ENCODE measurements around the gene RAB7A. TPM values are rescaled to one million over a fixed set of nuclear protein-coding genes. Genes with fewer than 3 reads are reported as not detected.
A peak's percentile ranks its signal among the peaks of the same experiment; 100 is the strongest.

Gene RAB7A
- total RNA-seq, 1 donor from 2014 or later, result 51.2 TPM

- Mint-ChIP-seq H3K4me1 (peaks cover 11% of the 10 kb centered on the region), H3K27ac (no peak overlapping the region), H3K9me3 (peaks cover 15% of the 10 kb centered on the region), H3K36me3 (peaks cover 46% of the 10 kb centered on the region), H3K4me3 (no peak overlapping the region), H3K27me3 (ENCODE audit: insufficient read depth, low read depth) (no peaks in the 10 kb centered on the region)
- H3K27ac ChIP-seq, result no peak overlapping the region
- peaks cover 7% of the 10 kb centered on the region for H3K4me1 ChIP-seq
- H3K9ac ChIP-seq, result no peak overlapping the region
- no peak overlapping the region for H2AFZ ChIP-seq (replicated peaks)
- no peaks in the 10 kb centered on the region for H3F3A ChIP-seq (ENCODE audit: low read depth)
- TF ChIP-seq EZH2 (IDR thresholded peaks at IDR 0.05) (no peak), EZH2phosphoT487 (IDR thresholded peaks at IDR 0.05) (no peak)
- TF ChIP-seq, protein P1, sequence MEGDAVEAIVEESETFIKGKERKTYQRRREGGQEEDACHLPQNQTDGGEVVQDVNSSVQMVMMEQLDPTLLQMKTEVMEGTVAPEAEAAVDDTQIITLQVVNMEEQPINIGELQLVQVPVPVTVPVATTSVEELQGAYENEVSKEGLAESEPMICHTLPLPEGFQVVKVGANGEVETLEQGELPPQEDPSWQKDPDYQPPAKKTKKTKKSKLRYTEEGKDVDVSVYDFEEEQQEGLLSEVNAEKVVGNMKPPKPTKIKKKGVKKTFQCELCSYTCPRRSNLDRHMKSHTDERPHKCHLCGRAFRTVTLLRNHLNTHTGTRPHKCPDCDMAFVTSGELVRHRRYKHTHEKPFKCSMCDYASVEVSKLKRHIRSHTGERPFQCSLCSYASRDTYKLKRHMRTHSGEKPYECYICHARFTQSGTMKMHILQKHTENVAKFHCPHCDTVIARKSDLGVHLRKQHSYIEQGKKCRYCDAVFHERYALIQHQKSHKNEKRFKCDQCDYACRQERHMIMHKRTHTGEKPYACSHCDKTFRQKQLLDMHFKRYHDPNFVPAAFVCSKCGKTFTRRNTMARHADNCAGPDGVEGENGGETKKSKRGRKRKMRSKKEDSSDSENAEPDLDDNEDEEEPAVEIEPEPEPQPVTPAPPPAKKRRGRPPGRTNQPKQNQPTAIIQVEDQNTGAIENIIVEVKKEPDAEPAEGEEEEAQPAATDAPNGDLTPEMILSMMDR (IDR thresholded peaks at IDR 0.05), result no peak
- H3K79me2 ChIP-seq (ENCODE audit: low read depth), result peaks cover 100% of the 10 kb centered on the region
- no peak overlapping the region for H3K4me3 ChIP-seq
- H3K27me3 ChIP-seq, result no peaks in the 10 kb centered on the region
- peak overlapping the region; percentile 2 for H3K4me2 ChIP-seq
- H3K9me3 ChIP-seq (ENCODE audit: low read depth), result no peaks in the 10 kb centered on the region
- H3K36me3 ChIP-seq, result no peaks in the 10 kb centered on the region
- H4K20me1 ChIP-seq (ENCODE audit: low read depth), result peaks cover 76% of the 10 kb centered on the region
- no peak for DNase-seq (ENCODE audit: low spot score)
These were observed 8.7 kb downstream of the RAB7A start for GRCh38 chr3:128734523-128735189.

DNA sequence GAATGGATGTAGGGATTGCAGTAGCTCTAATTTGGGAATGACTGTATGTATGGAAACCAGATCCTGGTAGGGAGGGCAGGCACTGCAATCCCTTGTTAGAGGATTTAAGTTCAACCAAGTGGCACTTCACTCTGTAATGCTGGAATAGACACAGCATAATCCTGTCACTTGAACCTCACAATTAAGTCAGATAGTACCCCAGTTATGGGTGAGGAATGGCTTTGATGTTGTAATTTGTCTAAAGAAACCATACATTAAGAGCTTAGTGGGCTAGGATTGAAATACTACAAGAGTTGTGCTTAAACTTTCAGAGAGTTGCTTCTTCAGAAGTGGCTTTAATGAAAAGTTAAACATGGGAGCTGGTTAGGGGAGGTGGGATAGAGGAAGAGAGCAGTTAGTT lies 9.3 kb downstream of the RAB7A start:
- Histone ChIP-seq H3K27ac (no peak overlapping the region), H3K4me3 (no peak overlapping the region), H4K20me1 (ENCODE audit: low read depth) (peaks cover 72% of the 10 kb centered on the region), H3K4me1 (peaks cover 7% of the 10 kb centered on the region), H3K79me2 (ENCODE audit: low read depth) (peaks cover 100% of the 10 kb centered on the region), H2AFZ (replicated peaks) (no peak overlapping the region), H3K9ac (no peak overlapping the region), H3K4me2 (peak overlapping the region; percentile 2), H3K27me3 (no peaks in the 10 kb centered on the region), H3F3A (ENCODE audit: low read depth) (no peaks in the 10 kb centered on the region), H3K36me3 (no peaks in the 10 kb centered on the region), H3K9me3 (ENCODE audit: low read depth) (no peaks in the 10 kb centered on the region)
- no peak overlapping the region for H3K4me3 Mint-ChIP-seq
- no peak for DNase-seq (ENCODE audit: low spot score)
- H3K9me3 Mint-ChIP-seq, result peaks cover 15% of the 10 kb centered on the region
- peaks cover 8% of the 10 kb centered on the region for H3K4me1 Mint-ChIP-seq
- H3K27me3 Mint-ChIP-seq (ENCODE audit: insufficient read depth, low read depth), result no peaks in the 10 kb centered on the region
- TF ChIP-seq, protein P1 (IDR thresholded peaks at IDR 0.05), result no peak
- no peak for TF ChIP-seq EZH2 (IDR thresholded peaks at IDR 0.05)
- peaks cover 47% of the 10 kb centered on the region for H3K36me3 Mint-ChIP-seq
- H3K27ac Mint-ChIP-seq, result no peak overlapping the region

DNA sequence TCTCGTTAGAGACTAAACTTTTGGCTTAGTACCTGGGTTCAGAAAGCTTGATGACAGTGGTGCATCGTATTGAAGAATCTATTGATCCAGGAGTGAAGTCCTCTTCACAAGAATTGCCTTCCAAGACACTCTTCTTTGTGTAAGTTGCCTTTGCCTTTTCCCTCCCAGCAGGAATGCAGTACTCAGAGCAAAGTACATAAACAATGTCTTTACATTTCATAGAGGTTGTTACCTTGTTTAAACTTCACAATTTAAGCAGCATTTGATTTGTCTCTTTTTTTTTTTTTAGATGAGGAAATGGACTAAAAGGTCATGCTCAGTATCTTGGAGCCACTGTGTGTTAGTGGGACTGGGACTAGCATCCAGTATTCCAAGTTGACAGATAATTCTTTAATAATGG lies 9.9 kb downstream of the RAB7A start:
- no peak overlapping the region for H3K4me3 ChIP-seq
- TF ChIP-seq EZH2phosphoT487 (IDR thresholded peaks at IDR 0.05), result no peak
- TF ChIP-seq, protein P1 (IDR thresholded peaks at IDR 0.05), result no peak
- TF ChIP-seq EZH2 (IDR thresholded peaks at IDR 0.05), result no peak
- no peak overlapping the region for H3K9ac ChIP-seq
- H3K79me2 ChIP-seq (ENCODE audit: low read depth), result peaks cover 100% of the 10 kb centered on the region
- Mint-ChIP-seq H3K9me3 (peaks cover 18% of the 10 kb centered on the region), H3K27ac (no peak overlapping the region), H3K4me3 (no peak overlapping the region), H3K27me3 (ENCODE audit: insufficient read depth, low read depth) (peaks cover 2% of the 10 kb centered on the region), H3K4me1 (peaks cover 8% of the 10 kb centered on the region), H3K36me3 (peaks cover 46% of the 10 kb centered on the region)
- H3K4me1 ChIP-seq, result peaks cover 7% of the 10 kb centered on the region
- no peaks in the 10 kb centered on the region for H3K27me3 ChIP-seq
- no peaks in the 10 kb centered on the region for H3F3A ChIP-seq (ENCODE audit: low read depth)
- no peak overlapping the region for H2AFZ ChIP-seq (replicated peaks)
- no peak for DNase-seq (ENCODE audit: low spot score)
- H3K36me3 ChIP-seq, result peaks cover under 1% of the 10 kb centered on the region
- no peak overlapping the region for H3K27ac ChIP-seq
- no peak overlapping the region for H3K4me2 ChIP-seq
- H3K9me3 ChIP-seq (ENCODE audit: low read depth), result no peaks in the 10 kb centered on the region
- peaks cover 66% of the 10 kb centered on the region for H4K20me1 ChIP-seq (ENCODE audit: low read depth)
